IPS-NIHi11 (cell line): ENCODE results near the gene CFAP141.

ENCODE experiments used
- DNase-seq: peaks from one replicate; pipeline ENCODE4 v3.0.0; 2012; ENCODE audit warnings: mixed read lengths, low spot score

CFAP141 gene

DNA sequence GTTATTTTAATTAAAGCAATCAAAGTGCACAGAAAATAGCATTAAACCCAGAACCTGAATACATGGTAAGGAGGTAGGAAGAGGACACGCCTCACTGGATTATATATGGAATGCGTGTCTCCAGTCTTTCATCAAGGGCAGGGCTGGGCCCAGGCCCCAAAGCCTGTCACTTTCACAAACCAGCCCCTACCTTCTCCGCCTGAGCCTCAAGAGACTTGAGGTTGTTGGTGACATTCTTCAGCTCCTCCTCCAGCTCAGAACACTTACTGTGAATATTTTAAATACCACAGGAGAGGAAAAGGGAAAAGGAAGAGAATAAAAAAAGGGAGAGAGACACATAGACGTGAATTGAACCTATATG, 34.9 kb downstream of the CFAP141 start:
- DNase-seq: no peak

GRCh38 chr1:154170547-154171222, 35.4 kb downstream of the CFAP141 start:
- no peak for DNase-seq

DNA sequence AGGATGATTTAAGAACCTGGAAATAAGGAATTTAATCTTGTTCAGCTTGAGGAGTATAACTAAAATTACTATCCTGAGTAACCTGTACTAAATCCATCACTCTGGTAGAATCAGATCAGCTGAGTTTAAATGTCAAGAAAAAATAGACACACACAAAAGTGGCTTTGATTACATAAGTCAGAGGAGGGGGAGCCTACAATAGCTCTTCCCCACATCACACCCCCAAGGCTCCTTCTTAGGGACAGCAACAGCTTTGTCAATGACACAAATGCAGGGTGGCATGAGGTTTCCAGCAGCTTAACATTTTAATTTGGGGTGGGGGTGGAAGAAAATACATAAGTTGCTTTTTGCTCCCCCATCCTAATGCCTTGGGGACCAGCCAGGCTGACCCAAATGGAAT, 38.7 kb downstream of the CFAP141 start:
- no peak for DNase-seq

DNA sequence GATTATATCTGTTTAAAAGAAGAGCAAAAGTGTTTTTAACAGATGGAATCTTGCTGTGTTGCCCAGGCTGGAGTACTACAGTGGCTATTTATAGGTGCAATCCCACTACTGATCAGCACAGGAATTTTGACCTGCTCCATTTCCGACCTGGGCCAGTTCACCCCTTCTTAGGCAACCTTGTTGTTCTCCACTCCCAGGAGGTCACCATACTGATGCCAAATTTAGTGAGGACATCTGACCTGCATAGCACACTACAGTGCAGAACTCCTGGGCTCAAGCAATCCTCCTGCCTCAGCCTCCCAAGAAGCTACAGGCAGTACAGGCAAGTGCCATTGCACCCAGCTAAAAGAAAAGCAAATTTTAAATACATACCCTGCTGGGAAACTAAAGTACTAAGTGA, 39.9 kb downstream of the CFAP141 start:
- DNase-seq: no peak

- no peak for DNase-seq
Observed at GRCh38 chr1:154159554-154159953, 46.6 kb downstream of the CFAP141 start.

- no peak for DNase-seq
Observed at GRCh38 chr1:154158307-154159125, 47.6 kb downstream of the CFAP141 start.

- no peak for DNase-seq
Observed at GRCh38 chr1:154157520-154158306, 48.4 kb downstream of the CFAP141 start.

DNA sequence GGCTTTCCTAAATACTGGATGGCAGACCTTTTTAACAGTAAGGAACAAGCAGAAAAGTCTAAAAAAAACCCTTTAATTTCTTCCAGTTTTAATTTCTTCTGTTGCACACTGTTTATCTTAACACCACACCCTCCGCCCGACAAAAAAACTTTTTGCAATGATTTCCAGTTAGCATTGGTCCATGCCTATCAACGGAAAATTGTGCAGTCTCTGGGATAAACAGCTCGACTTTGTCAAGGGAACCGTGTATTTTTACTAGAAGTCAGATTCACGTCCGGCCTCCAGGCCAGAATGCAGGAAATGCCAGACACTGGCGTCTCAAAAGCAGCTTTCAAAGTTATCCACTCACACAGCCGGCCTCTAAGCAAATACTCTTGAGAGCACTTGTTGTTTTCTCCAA, 50.9 kb downstream of the CFAP141 start:
- DNase-seq: no peak

- DNase-seq: peak; percentile 86
Observed at GRCh38 chr1:154154534-154155191, 51.5 kb downstream of the CFAP141 start, which contains the start of gene NUP210L. Gene NUP210L (minus strand): TSS chr1:154155073.

DNA sequence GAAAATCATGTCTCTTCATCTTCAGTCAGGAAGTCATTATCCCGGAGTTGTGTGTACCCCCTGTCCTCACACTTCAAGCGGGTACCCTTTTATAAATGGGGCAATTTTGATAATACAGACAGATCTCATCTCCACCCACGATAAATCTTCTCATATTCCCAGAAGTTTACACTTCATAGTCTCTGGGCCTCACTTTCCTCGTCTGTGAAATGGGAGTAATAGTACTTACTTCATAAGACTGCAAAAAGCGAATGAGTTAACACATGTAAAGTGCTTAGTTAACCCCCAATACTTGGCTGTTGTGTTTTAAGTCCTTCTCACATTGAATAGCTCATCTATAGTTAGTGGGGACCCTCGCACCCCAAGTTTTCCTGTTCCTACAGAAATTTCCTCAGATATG, 52.1 kb downstream of the CFAP141 start:
- DNase-seq: no peak

- no peak for DNase-seq
Observed at GRCh38 chr1:154151311-154151710, 54.8 kb downstream of the CFAP141 start.
